Smooth muscle cell of the umbilical artery (primary cell): ENCODE data around the gene PAPLN. TPM values are rescaled to one million over a fixed set of nuclear protein-coding genes. Genes with fewer than 3 reads are reported as not detected.

Source experiments
- total RNA-seq: library from RNA; depleted of rRNA; stranded (reverse); fragments of >200 nt; gene quantifications from 2 replicates; pipeline ENCODE4 v1.2.3, GENCODE V29; 2014

The PAPLN gene, protein sequence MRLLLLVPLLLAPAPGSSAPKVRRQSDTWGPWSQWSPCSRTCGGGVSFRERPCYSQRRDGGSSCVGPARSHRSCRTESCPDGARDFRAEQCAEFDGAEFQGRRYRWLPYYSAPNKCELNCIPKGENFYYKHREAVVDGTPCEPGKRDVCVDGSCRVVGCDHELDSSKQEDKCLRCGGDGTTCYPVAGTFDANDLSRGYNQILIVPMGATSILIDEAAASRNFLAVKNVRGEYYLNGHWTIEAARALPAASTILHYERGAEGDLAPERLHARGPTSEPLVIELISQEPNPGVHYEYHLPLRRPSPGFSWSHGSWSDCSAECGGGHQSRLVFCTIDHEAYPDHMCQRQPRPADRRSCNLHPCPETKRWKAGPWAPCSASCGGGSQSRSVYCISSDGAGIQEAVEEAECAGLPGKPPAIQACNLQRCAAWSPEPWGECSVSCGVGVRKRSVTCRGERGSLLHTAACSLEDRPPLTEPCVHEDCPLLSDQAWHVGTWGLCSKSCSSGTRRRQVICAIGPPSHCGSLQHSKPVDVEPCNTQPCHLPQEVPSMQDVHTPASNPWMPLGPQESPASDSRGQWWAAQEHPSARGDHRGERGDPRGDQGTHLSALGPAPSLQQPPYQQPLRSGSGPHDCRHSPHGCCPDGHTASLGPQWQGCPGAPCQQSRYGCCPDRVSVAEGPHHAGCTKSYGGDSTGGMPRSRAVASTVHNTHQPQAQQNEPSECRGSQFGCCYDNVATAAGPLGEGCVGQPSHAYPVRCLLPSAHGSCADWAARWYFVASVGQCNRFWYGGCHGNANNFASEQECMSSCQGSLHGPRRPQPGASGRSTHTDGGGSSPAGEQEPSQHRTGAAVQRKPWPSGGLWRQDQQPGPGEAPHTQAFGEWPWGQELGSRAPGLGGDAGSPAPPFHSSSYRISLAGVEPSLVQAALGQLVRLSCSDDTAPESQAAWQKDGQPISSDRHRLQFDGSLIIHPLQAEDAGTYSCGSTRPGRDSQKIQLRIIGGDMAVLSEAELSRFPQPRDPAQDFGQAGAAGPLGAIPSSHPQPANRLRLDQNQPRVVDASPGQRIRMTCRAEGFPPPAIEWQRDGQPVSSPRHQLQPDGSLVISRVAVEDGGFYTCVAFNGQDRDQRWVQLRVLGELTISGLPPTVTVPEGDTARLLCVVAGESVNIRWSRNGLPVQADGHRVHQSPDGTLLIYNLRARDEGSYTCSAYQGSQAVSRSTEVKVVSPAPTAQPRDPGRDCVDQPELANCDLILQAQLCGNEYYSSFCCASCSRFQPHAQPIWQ
- 4.2 and 6.4 TPM in 2 replicates for total RNA-seq

DNA sequence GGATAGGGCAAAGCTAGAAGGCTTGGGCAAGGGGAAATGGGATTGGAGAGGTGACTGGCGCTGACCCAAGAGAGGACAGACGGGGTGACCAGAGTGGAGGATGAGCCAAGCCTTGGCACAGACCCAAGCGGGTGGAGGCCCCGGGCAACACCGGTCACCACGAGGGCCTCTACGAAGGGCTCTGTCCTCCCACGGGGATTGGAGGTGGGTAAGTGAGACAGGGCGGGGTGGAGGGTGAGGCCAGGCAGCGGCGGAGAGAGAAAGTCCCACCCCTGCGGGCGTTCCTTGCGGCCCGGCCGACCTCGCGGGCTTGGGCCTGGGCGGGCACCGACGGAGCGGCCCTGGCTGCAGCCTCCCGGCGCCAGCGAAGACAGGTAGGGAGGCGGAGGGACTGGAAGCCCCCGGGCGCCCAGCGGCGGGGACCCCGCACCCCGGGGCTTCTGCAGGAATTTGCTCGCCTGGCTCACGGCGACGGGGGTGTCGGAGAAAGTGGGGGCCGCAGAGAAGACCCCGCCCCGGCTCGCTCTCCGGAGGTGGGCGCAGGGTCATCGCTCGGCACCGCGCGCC, at the start of gene PAPLN:
Gene PAPLN (plus strand): TSS at position 288 of the 567 bp plus-strand sequence. CDS start 2,273 bp downstream, outside the sequence.

Other genes with a start within 250 kb of the PAPLN start
- 12.2 and 16.5 TPM in 2 replicates for gene ZFYVE1, start 210.4 kb upstream of the PAPLN start, total RNA-seq
- 32.7 and 45.0 TPM in 2 replicates for gene RBM25, start 179.0 kb upstream of the PAPLN start, total RNA-seq
- gene PSEN1, start 101.0 kb upstream of the PAPLN start, total RNA-seq = 48.1 and 49.1 TPM in 2 replicates
- 20.8 and 61.4 TPM in 2 replicates for gene NUMB, start 221.0 kb downstream of the PAPLN start, total RNA-seq